ENCODE measurements around the gene FCSK. TPM values are rescaled to one million over a fixed set of nuclear protein-coding genes. Genes with fewer than 3 reads are reported as not detected.

The FCSK gene
- total and polyA plus RNA-seq, 2 of the 13 experiments (the other 11 are each of a cell fraction or from before 2014, with no cell fraction given) = 9.1 to 19.2 TPM

GRCh38 chr16:70428178-70428998 lies 26.0 kb upstream of the FCSK start (continued):
- TF ChIP-seq ZFX (CRISPR knock-in tag; IDR thresholded peaks at IDR 0.05; ENCODE audit: low read depth) (peak; percentile 78), ZNF451 (CRISPR knock-in tag; IDR thresholded peaks at IDR 0.05) (peak; percentile 80), MAZ (IDR thresholded peaks at IDR 0.05; ENCODE audit: borderline replicate concordance, low read depth, low read length) (peak; percentile 86; the same call in 1 of the 2 replicates), MAZ (CRISPR knock-in tag; IDR thresholded peaks at IDR 0.05; ENCODE audit: low read depth) (peak; percentile 96), AGO1 (IDR thresholded peaks at IDR 0.05; ENCODE audit: low read depth, low read length, poor library complexity, severe bottlenecking) (peak; percentile 44), FOXJ3 (CRISPR knock-in tag; IDR thresholded peaks at IDR 0.05; ENCODE audit: borderline replicate concordance) (peak; percentile 81; the same call in 1 of the 2 replicates), ZNF883 (CRISPR knock-in tag; IDR thresholded peaks at IDR 0.05; ENCODE audit: not compliant biosample characterization) (no peak), ZC3H4 (CRISPR knock-in tag; IDR thresholded peaks at IDR 0.05; ENCODE audit: borderline replicate concordance) (peak; percentile 77; the same call in 1 of the 2 replicates), ZNF124 (CRISPR knock-in tag; IDR thresholded peaks at IDR 0.05) (peak; percentile 96; the same call in 1 of the 2 replicates), ZXDC (CRISPR knock-in tag; IDR thresholded peaks at IDR 0.05) (peak; percentile 92), IRF1 (CRISPR knock-in tag; IDR thresholded peaks at IDR 0.05; ENCODE audit: low read depth) (no peak), PAX8 (CRISPR knock-in tag; IDR thresholded peaks at IDR 0.05; ENCODE audit: borderline replicate concordance) (no peak), ZFP90 (CRISPR knock-in tag; IDR thresholded peaks at IDR 0.05; ENCODE audit: borderline replicate concordance) (no peak; the same call in none of the 2 replicates), SRSF1 (optimal IDR thresholded peaks at IDR 0.05; ENCODE audit: low read depth, low read length) (no peak), ZBTB42 (CRISPR knock-in tag; IDR thresholded peaks at IDR 0.05) (no peak), U2AF2 (IDR thresholded peaks at IDR 0.05; ENCODE audit: low read depth, low read length) (no peak), ZNF781 (CRISPR knock-in tag; IDR thresholded peaks at IDR 0.05; ENCODE audit: borderline replicate concordance, not compliant biosample characterization) (no peak), WIZ (CRISPR knock-in tag; IDR thresholded peaks at IDR 0.05) (no peak), ZNF83 (CRISPR knock-in tag; IDR thresholded peaks at IDR 0.05; ENCODE audit: borderline replicate concordance) (peak; percentile 82), ZBTB3 (CRISPR knock-in tag; IDR thresholded peaks at IDR 0.05; ENCODE audit: borderline replicate concordance, low read depth) (peak; percentile 89; the same call in 1 of the 2 replicates)

Data from HepG2 (cell line).